Peyer's patch (tissue), 4 donors: Measurements from ENCODE around the gene LEPROT.

ENCODE experiments used
- CTCF ChIP-seq, 6 experiments: fragments of 450-650 bp in 4 of 6; fragments of 200-600 bp in 2 of 6; sonication (generic) in 1 of 6; IDR thresholded peaks; one replicate each; pipeline ENCODE4 v1.5.1; 2017 to 2019; ENCODE audit warnings: antibody characterized with exemption in 6 of 6, mild to moderate bottlenecking in 3 of 6, moderate library complexity in 1 of 6
- POLR2A ChIP-seq, 2 donors: fragments of 450-650 bp; IDR thresholded peaks; one replicate each; pipeline ENCODE4 v1.5.1; 2017; ENCODE audit warnings: antibody characterized with exemption in 2 of 2, mild to moderate bottlenecking in 2 of 2, moderate library complexity in 2 of 2

GRCh38 chr1:65477414-65478378, 57.2 kb downstream of the LEPROT start:
- TF ChIP-seq POLR2A (IDR thresholded peaks at IDR 0.05) (no peak), CTCF (IDR thresholded peaks at IDR 0.05) (no peak)
